H1 (cell line): ENCODE measurements around the gene CSF2RB. TPM values are rescaled to one million over a fixed set of nuclear protein-coding genes. Genes with fewer than 3 reads are reported as not detected.

ENCODE experiments used
- CTCF ChIA-PET: fragments of 300-600 bp; sonication (Branson Sonifier 250); formaldehyde crosslinking; loops from one replicate; lab custom pipeline; 2021; ENCODE audit not compliant: partially characterized antibody; lab: Charles Lee
- POLR2A ChIA-PET: fragments of 300-600 bp; sonication (Branson Sonifier 250); formaldehyde crosslinking; loops from one replicate; lab custom pipeline; 2021; ENCODE audit warnings: inconsistent platforms; ENCODE audit not compliant: partially characterized antibody; lab: Charles Lee
- DNase-seq, 2 experiments: peaks; one replicate each; pipeline versions ENCODE4 v3.0.0 to v3.0.0-alpha.2; 2010 to 2022; ENCODE audit warnings: low spot score in 2 of 2, low read depth in 1 of 2, mixed read lengths in 1 of 2
- FAIRE-seq: peaks from 2 replicates; lab custom pipeline; 2011; peaks lifted over from hg19 to GRCh38; lab: Jason Lieb, UNC
- H2AFZ ChIP-seq: 2 replicates; pipeline ENCODE4 v1.8.1; 2012; ENCODE audit warnings: low read length, inconsistent platforms
- H2AK5ac ChIP-seq: 2 replicates; pipeline ENCODE4 v1.6.1; 2013; ENCODE audit warnings: low read depth, low read length
- H2BK120ac ChIP-seq: replicated peaks from 2 replicates; pipeline ENCODE3; 2013; ENCODE audit warnings: low read depth, low read length, inconsistent platforms
- H2BK12ac ChIP-seq: 2 replicates; pipeline ENCODE4 v1.6.1; 2013; ENCODE audit warnings: low read depth, low read length
- H2BK15ac ChIP-seq: 2 replicates; pipeline ENCODE4 v1.6.1; 2013; ENCODE audit warnings: low read length
- H2BK20ac ChIP-seq: 2 replicates; pipeline ENCODE4 v1.6.1; 2013; ENCODE audit warnings: low read length
- H2BK5ac ChIP-seq: 2 replicates; pipeline ENCODE4 v1.6.1; 2013; ENCODE audit warnings: low read depth, low read length
- H3K14ac ChIP-seq: 2 replicates; pipeline ENCODE4 v1.6.1; 2013; ENCODE audit warnings: inconsistent platforms; ENCODE audit not compliant: insufficient read length
- H3K18ac ChIP-seq: 2 replicates; pipeline ENCODE4 v1.6.1; 2013; ENCODE audit warnings: low read length; ENCODE audit errors: extremely low read depth
- H3K23ac ChIP-seq: 2 replicates; pipeline ENCODE4 v1.6.1; 2013; ENCODE audit warnings: inconsistent platforms; ENCODE audit not compliant: insufficient read length
- H3K23me2 ChIP-seq: 2 replicates; pipeline ENCODE4 v1.6.1; 2013; ENCODE audit warnings: low read depth, low read length
- H3K27ac ChIP-seq: 2 replicates; pipeline ENCODE4 v1.6.1; 2011; ENCODE audit warnings: low read depth, low read length, inconsistent platforms
- H3K27me3 ChIP-seq, 4 experiments: replicated peaks in 1 of 4; 1 replicate in 1 of 4; 2 replicates in 3 of 4; pipeline versions ENCODE4 v1.6.1 to v1.8.1; 2011 to 2013; ENCODE audit warnings: low read length in 3 of 4, mild to moderate bottlenecking in 3 of 4, inconsistent platforms in 2 of 4, mixed read lengths in 2 of 4, moderate library complexity in 1 of 4; ENCODE audit not compliant: control insufficient read depth in 3 of 4, insufficient read depth in 3 of 4; ENCODE audit errors: extremely low read depth in 1 of 4
- H3K36me3 ChIP-seq, 4 experiments: 2 replicates each; pipeline versions ENCODE4 v1.6.1 to v1.8.1; 2011 to 2013; ENCODE audit warnings: mild to moderate bottlenecking in 4 of 4, low read length in 3 of 4, moderate library complexity in 2 of 4, control low read depth in 1 of 4, inconsistent platforms in 1 of 4; ENCODE audit not compliant: insufficient read depth in 4 of 4, control insufficient read depth in 2 of 4
- H3K4ac ChIP-seq: replicated peaks from 2 replicates; pipeline ENCODE3; 2013; ENCODE audit warnings: low read length, low read depth, mixed read lengths, inconsistent platforms; ENCODE audit not compliant: insufficient read length
- H3K4me1 ChIP-seq, 4 experiments: replicated peaks in 1 of 4; 1 replicate in 1 of 4; 2 replicates in 3 of 4; pipeline versions ENCODE4 v1.6.1 to v1.8.1; 2011 to 2013; ENCODE audit warnings: low read length in 3 of 4, inconsistent platforms in 2 of 4, mixed read lengths in 1 of 4; ENCODE audit not compliant: insufficient read depth in 4 of 4, control insufficient read depth in 3 of 4
- H3K4me2 ChIP-seq, 2 experiments: 2 replicates each; pipeline versions ENCODE4 v1.6.1 to v1.8.1; 2011 to 2013; ENCODE audit warnings: low read depth in 2 of 2, low read length in 2 of 2, control low read depth in 1 of 2, inconsistent platforms in 1 of 2, mild to moderate bottlenecking in 1 of 2; ENCODE audit not compliant: insufficient read depth in 1 of 2
- H3K4me3 ChIP-seq, 4 experiments: fragments of 200-600, 300-600 bp in 1 of 4; sonication (generic), shearing (Covaris generic), sonication (Bioruptor Twin) in 1 of 4; 2 replicates each; pipeline versions ENCODE4 v1.5.1 to v1.8.1; 2011 to 2016; ENCODE audit warnings: low read length in 4 of 4, low read depth in 3 of 4, control low read depth in 2 of 4, inconsistent platforms in 2 of 4, mild to moderate bottlenecking in 2 of 4, mixed read lengths in 1 of 4, moderate library complexity in 1 of 4; ENCODE audit not compliant: insufficient read depth in 2 of 4; ENCODE audit errors: extremely low read depth in 1 of 4
- H3K56ac ChIP-seq: replicated peaks from 2 replicates; pipeline ENCODE3; 2013; ENCODE audit warnings: low read depth, mild to moderate bottlenecking, mixed read lengths, low read length, inconsistent platforms; ENCODE audit not compliant: insufficient read length
- H3K79me1 ChIP-seq: 2 replicates; pipeline ENCODE4 v1.6.1; 2013; ENCODE audit warnings: low read depth, low read length, control low read depth
- H3K79me2 ChIP-seq, 2 experiments: 2 replicates each; pipeline versions ENCODE4 v1.6.1 to v1.8.1; 2012 to 2013; ENCODE audit warnings: low read length in 2 of 2, mild to moderate bottlenecking in 2 of 2, inconsistent platforms in 1 of 2; ENCODE audit not compliant: insufficient read depth in 2 of 2, control insufficient read depth in 1 of 2
- H3K9ac ChIP-seq, 4 experiments: replicated peaks in 1 of 4; 1 replicate in 1 of 4; 2 replicates in 3 of 4; pipeline versions ENCODE4 v1.6.1 to v1.8.1; 2011 to 2013; ENCODE audit warnings: low read depth in 3 of 4, low read length in 3 of 4, control low read depth in 2 of 4, mild to moderate bottlenecking in 2 of 4, moderate library complexity in 2 of 4, inconsistent platforms in 1 of 4; ENCODE audit errors: extremely low read depth in 1 of 4
- H3K9me3 ChIP-seq, 2 experiments: 2 replicates each; pipeline versions ENCODE4 v1.6.1 to v1.8.1; 2012 to 2013; ENCODE audit warnings: mild to moderate bottlenecking in 2 of 2, moderate library complexity in 2 of 2, control low read depth in 1 of 2, inconsistent platforms in 1 of 2, low read depth in 1 of 2, low read length in 1 of 2, mixed read lengths in 1 of 2; ENCODE audit not compliant: insufficient read depth in 2 of 2
- H4K20me1 ChIP-seq, 2 experiments: replicated peaks in 1 of 2; 2 replicates each; pipeline versions ENCODE3 to v1.8.1; 2011 to 2013; ENCODE audit warnings: inconsistent platforms in 2 of 2, low read length in 2 of 2, mild to moderate bottlenecking in 1 of 2; ENCODE audit not compliant: insufficient read depth in 2 of 2, control insufficient read depth in 1 of 2
- H4K5ac ChIP-seq: 2 replicates; pipeline ENCODE4 v1.6.1; 2013; ENCODE audit warnings: low read length, low read depth, mixed read lengths, inconsistent platforms; ENCODE audit not compliant: insufficient read length
- H4K8ac ChIP-seq: 2 replicates; pipeline ENCODE4 v1.8.0; 2013; ENCODE audit warnings: mild to moderate bottlenecking, moderate library complexity, low read length, inconsistent platforms; ENCODE audit not compliant: insufficient read depth; ENCODE audit errors: extremely low read depth
- H4K91ac ChIP-seq: replicated peaks from 2 replicates; pipeline ENCODE3; 2013; ENCODE audit warnings: low read length, mixed read lengths, inconsistent platforms; ENCODE audit not compliant: insufficient read length
- CTBP2 ChIP-seq: IDR thresholded peaks from 2 replicates; pipeline ENCODE4 v1.7.0; 2011; ENCODE audit warnings: borderline replicate concordance, mild to moderate bottlenecking, moderate library complexity, mixed read lengths, low read length; ENCODE audit not compliant: insufficient read depth, insufficient read length
- WGBS, 2 experiments: shearing (Covaris generic) in 1 of 2; methylation state at CpG; one replicate each; pipeline versions ENCODE4 v1.1.6 to v1.1.7; 2013 to 2015; ENCODE audit warnings: low lambda C conversion rate in 2 of 2, mixed read lengths in 2 of 2, inconsistent platforms in 1 of 2, low coverage in 1 of 2, missing lambda C conversion rate in 1 of 2; ENCODE audit not compliant: insufficient replicate concordance in 2 of 2, insufficient coverage in 1 of 2, insufficient read length in 1 of 2; ENCODE audit errors: extremely low coverage in 1 of 2, missing lambda C conversion rate in 1 of 2; 5-methylcytosine and 5-hydroxymethylcytosine counted together
- polyA plus RNA-seq, 7 experiments: library from polyadenylated mRNA; depleted of rRNA in 3 of 7; stranded (reverse) in 5 of 7; unstranded in 2 of 7; fragments of >200 nt in 5 of 7; fragments of 200-250 nt in 2 of 7; gene quantifications; 1 replicate in 5 of 7; 2 replicates in 1 of 7; 4 replicates in 1 of 7; pipeline versions ENCODE4 v1.2.1 to v1.2.3, GENCODE V29; 2011 to 2013; ENCODE audit warnings: missing spikeins in 2 of 7, mixed read lengths in 2 of 7
- total RNA-seq: library from RNA; stranded (reverse); fragmentation: NEBNext Ultra II Directional; extraction: Animal tissue kit (Norgen Biotek cat#: 25700); gene quantifications from 2 replicates; pipeline ENCODE4 v1.2.1, GENCODE V29; 2021

The CSF2RB gene
- total and polyA plus RNA-seq, 2 of the 8 experiments (the other 6 are each of a cell fraction or from before 2014, with no cell fraction given) = not detected

GRCh38 chr22:36928196-36928595, 14.8 kb downstream of the CSF2RB start:
- H3K56ac ChIP-seq = no peak overlapping the region
- no peak overlapping the region for H4K5ac ChIP-seq
- no peak overlapping the region for H3K4ac ChIP-seq
- no peak for TF ChIP-seq CTBP2
- no peak overlapping the region for H3K4me2 ChIP-seq
- no peak overlapping the region for H2BK12ac ChIP-seq
- peaks cover 0 to 2% (median 0%) of the 10 kb centered on the region in 4 experiments; a peak in 1 of 7 replicates for H3K27me3 ChIP-seq
- 0 out of 2 replicates have a peak overlapping the region, but pooled peaks have one; percentile 81 for H2BK15ac ChIP-seq
- H3K9ac ChIP-seq = no peak overlapping the region
- POLR2A ChIA-PET = no interaction called here
- WGBS, 2 experiments = 80% methylated on average over 9 of the region's 9 CpGs; no CpG with 5 or more reads in 1 of the 2 experiments
- no peak overlapping the region for H2BK120ac ChIP-seq
- H3K4me1 ChIP-seq = no peaks in the 10 kb centered on the region
- no peaks in the 10 kb centered on the region for H3K79me2 ChIP-seq
- H3K27ac ChIP-seq = no peak overlapping the region
- no peaks in the 10 kb centered on the region for H3K36me3 ChIP-seq
- no peak overlapping the region for H3K4me3 ChIP-seq
- no peaks in the 10 kb centered on the region for H4K20me1 ChIP-seq
- no peak overlapping the region for H3K18ac ChIP-seq
- no peak overlapping the region for H2BK20ac ChIP-seq
- H4K91ac ChIP-seq = no peak overlapping the region
- CTCF ChIA-PET = interaction anchor here (0.6 to 1.6 kb wide), 4 partner anchors 19 to 651 kb away, joined by 3 to 4 read pairs (median 3); no protein-coding TSS in a partner anchor
- H3K9me3 ChIP-seq = no peaks in the 10 kb centered on the region
- no peak for DNase-seq
- no peaks in the 10 kb centered on the region for H3K79me1 ChIP-seq
- H3K14ac ChIP-seq = no peak overlapping the region
- FAIRE-seq = no peak
- H3K23ac ChIP-seq = no peak overlapping the region
- H3K23me2 ChIP-seq = no peaks in the 10 kb centered on the region
- H2AFZ ChIP-seq = no peak overlapping the region
- H4K8ac ChIP-seq = no peak overlapping the region
- H2AK5ac ChIP-seq = peak overlapping the region; percentile 53; the same call in 1 of the 2 replicates
- no peak overlapping the region for H2BK5ac ChIP-seq
